ENCODE results near the gene DRG1.
"Not testable (repeated sequence)": the region's sequence is repeated elsewhere in the genome, so short reads cannot be mapped to it uniquely, and the experiment has no call there.

DRG1 gene

DNA sequence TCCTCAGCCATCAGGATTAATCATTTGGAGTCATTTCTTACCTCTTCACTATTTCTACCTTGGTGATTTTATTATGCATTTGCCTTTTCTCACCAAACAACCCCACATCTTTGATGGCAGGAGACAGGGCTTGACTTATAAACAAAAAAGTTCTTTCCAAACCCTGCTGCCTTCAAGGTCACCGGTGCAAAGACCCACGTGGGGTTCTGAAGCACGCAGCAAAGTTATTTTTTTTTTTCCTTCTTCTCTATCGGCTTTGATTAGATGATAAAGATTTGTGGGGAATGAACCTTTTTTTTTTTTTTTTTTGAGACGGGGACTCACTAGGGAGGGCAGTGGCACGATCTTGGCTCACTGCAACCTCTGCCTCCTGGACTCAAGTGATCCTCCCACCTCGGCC, 44.1 kb downstream of the DRG1 start:
- no peak for DNase-seq

DNA sequence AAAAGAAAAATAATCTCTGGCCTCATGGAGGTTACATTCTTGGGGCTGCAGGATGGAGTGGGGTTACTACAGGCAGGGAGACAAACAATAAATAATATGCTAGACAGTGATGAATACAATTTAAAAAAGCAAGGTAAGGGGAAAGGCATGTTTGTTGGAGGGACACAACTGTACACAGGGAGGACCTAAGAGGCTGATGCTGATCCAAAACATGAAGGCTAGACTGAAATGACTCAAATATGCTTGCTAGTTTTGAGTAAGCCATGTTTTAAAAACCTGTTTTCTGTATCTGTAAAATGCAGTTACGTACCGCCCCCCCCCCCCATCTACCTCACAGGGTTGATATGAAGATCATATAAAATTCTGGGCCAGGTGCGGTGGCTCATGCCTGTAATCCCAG, 46.2 kb downstream of the DRG1 start:
- peak; percentile 62 for DNase-seq

DNA sequence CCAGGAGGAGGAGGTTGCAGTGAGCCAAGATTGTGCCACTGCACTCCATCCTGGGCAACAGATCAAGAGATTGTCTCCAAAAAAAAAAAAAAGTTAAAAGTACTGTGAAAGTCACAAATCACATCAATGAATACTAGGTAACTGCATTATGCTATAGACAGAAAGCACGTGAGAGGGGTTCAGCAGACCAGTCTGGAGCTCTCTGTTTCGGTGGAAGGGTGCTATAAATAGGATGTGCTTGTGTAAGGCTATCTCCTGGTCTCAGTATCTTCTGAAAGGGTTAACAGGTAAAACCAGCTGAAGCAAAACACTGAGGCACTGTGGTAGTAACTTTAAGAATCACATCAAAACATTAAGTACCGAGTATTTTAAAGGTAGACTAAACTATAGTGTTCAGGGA, 46.8 kb downstream of the DRG1 start:
- no peak for DNase-seq

DNA sequence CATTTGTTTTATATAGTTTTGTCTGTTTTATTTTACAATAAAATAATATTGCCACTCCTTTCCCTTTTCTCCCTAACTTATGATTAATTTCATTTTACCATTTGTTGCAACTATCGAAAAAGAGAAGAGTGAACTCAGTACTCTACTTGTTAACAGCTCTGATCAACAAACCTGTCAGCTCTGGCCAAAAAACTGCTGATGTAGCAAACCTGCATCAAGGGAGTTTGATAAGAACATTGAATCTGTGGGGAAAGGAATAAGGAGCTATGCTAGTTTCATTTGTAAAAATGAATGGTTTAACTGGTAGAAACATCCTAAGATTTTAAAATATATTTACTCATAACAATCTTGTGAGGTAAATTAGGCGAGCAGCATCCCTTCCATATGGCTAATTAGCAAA, 47.4 kb downstream of the DRG1 start:
- no peak for DNase-seq

DNA sequence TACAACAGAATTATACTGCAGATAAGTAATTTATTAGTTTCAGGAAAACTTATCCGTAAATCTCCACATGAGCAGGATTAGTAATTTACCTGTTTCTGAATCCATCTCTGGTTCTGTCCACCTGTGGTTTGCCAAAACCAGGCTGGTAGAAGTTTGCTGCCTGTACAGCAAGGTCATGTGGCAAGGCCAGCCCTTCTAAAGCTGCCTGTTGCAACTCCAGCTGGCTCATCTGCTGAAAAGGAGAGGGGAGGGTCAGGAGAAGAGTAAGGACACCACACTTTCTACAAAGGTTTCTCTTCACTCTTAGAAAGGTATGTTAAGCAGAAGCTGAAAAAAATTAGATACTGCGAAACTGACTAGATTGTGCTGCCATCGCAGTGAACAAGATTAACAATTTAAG, 47.9 kb downstream of the DRG1 start:
- DNase-seq: no peak

DNA sequence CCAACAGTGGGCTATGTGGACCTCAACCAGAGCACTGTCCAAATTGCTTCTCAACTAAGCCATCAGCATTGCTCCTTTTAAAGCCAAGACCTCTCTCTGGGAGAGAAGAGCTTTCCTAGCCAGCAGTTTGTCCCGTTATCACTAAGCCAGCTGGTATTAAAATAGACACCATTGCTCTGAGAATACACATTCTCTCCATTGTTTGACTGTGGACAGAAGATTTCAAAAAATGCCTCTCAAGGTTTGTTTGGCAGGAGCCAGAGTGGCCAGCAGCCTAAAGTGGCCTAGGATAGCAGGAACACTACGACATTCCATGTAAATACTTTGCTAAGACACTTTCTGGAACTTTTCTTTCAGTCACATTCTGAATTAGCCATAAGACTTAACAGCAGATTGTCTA, 49.0 kb downstream of the DRG1 start:
- DNase-seq: no peak

DNA sequence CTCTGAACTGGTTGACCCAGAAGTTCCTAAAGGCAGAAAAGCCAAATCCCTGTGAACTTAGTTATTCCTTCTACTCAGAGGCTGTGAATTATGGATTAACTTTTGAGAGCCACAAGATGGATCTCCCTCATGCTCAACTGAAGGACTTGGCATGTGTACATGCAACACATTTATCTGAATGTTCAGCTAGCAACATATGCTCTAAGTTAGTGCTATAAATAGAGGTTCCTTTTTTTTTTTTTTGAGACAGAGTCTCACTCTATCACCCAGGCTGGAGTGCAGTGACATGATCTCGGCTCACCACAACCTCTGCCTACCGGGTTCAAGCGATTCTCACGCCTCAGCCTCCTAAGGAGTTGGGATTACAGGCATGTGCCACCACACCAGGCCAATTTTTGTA, 50.1 kb downstream of the DRG1 start:
- no peak for DNase-seq

DNA sequence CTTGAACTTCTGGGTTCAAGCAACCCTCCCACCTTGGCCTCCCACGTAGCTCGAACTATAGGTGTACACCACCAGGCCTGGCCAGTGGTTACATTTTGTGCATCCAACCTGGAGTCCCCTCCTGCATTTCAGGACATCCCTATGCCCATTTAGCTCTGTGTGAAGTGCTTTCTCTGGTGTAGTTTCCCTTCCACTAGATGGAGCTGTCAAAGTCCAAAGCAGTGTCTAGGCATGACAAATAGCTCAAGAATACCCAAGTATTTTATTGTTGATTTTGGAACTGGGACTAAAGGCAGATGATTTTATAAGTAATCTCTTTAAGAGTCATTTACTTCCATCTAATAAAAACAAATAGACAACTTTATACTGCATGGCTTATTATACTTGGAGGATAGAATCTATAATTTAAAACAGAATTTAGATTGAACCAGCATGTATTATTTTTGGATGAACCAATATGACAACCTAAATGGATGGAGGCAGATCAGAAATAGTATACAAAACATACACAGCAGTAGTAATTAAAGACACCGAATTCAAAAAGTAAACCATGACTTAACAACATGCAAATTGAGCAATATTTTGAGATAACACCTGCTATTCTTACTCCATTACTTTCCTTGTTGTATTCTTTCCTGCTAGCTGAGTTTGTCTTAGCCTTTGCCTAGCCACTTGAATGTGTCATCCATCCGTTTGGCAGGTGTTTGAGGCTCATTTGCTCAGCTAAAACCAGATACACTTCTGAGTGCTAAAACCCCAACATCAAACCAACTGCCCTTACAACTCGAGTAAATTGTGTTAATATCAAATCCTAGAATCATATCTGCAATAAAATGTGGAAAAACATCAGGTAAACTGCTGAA, 52.5 kb downstream of the DRG1 start:
- peak; percentile 49 for DNase-seq

DNA sequence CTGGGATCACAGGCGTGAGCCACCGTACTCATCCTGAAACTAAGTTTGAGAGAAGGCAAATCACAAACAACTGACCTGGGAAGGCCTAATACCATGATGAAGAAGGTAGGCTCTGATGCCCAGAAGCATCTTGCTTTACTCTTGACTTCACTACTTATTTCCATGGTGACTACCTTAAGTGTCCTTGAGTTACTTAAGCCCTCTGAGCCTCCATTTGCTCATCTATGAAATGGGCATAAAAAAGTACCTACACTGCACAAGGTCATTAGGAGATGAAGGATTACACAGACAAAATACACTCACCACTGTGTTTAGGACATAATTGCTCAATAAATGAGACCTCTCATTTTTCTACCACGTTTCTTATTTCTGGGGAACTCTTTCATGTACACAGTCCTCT, 62.3 kb downstream of the DRG1 start:
- no peak for DNase-seq

DNA sequence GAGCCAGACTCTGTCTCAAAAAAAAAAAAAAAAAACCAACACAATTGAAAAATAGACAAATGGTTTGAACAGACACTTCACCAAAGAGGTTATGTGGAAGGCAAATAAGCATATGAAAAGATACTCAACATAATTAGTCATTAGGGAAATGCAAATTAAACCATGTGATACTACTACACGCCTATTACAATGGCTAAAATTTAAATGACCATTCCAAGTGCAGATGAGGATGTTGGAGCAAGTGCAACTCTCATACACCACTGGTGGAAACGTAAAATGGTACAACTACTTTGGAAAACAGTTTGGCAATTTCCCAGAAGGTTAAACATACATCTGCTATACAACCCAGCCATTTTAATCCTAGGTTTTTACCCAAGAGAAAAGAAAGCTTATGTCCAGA, 65.9 kb downstream of the DRG1 start:
- no peak for DNase-seq

DNA sequence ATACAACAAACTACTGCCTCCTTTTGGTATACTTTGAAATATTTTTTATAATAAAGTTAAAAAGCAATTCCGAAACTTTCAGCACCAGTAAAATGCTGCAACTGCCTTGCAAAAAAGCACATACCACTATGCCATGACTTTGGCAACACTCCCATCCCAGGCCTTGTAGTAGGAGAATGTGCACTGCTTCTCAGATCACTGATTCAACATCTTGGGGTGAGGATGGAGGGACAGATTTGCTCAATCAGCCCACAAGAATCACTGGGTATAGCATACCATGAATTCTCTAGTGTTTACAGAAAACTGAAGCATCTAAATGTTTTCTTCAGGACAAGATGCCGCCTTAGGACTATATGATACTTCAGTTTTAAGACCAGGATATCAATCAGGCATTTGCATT, 75.3 kb downstream of the DRG1 start:
- no peak for DNase-seq

DNA sequence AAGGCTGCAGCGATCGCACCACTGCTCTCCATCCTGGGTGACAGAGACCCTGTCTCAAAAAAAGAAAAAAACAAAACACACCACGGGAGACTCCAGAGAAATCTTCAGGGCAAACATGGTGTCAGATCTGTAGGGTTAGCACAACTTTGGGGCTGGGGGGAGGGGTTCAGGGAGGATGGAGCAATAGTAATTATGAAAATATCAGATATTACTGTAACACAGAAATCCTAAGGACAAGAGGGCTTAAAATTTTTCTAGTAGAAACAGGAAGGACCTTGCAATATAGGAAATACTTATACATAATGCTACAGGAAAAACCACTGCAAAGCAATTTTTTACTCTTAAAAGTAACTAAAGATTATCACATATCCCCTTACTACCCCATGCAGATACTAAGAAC, 76.4 kb downstream of the DRG1 start:
- peak; percentile 55 for DNase-seq

DNA sequence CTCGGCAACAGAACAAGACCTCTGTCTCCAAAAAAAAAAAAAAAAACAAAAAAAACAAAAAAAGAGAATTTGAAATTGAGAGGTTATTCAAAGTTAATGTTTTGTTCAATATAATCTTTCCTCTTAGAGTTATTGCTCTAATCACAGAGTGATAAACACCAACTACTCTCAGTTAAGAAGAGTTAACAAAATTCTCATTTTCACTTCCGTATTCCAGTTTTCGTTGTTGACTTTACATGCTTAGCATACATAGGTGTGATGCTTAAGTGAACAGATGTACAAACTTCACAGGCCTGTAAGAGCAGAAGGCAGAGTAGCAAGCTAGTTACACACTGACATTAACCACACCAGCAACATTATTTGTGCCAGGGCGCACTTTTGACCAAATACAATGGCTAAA, 77.9 kb downstream of the DRG1 start:
- DNase-seq: no peak

DNA sequence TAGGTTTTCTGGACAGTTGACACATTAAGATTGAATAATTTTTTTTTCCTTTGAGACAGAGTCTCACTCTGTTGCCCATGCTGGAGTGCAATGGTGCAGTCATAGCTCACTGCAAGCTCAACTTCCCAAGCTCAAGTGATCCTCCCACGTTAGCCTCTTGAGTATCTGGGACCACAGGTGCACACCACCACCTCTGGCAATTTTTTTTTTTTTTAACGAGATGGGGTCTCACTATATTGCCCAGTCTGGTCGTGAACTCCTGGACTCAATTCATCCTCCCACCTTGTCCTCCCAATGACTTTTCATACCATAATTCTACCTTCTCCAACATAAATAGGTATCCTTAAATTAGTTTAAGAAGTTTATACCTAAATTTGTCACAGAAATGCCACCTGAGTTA, 81.7 kb downstream of the DRG1 start:
- no peak for DNase-seq

DNA sequence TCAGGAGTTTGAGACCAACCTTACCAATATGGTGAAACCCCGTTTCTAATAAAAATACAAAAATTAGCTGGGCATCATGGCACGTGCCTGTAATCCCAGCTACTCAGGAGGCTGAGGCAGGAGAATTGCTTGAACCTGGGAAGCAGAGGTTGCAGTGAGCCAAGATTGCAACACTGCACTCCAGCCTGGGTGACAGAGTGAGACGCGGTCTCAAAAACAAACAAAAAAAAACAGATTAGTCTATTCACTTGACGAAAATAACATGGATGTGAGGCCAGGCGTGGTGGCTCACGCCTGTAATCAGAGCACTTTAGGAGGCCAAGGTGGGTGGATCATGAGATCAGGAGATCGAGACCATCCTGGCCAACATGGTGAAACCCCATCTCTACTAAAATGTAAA, 83.1 kb downstream of the DRG1 start:
- DNase-seq: not testable (repeated sequence)
